Measurements from ENCODE around the gene APBB2.

Gene APBB2

GRCh38 chr4:41132055-41132683 is 82.2 kb downstream of the APBB2 start:
- no peak for DNase-seq

GRCh38 chr4:41129936-41130440 is 84.4 kb downstream of the APBB2 start:
- DNase-seq = no peak

GRCh38 chr4:41129128-41129754 is 85.1 kb downstream of the APBB2 start:
- no peak for DNase-seq

GRCh38 chr4:41125558-41126311 is 88.6 kb downstream of the APBB2 start:
- DNase-seq = no peak

GRCh38 chr4:41124916-41125548 is 89.3 kb downstream of the APBB2 start:
- no peak for DNase-seq

GRCh38 chr4:41122775-41123174 is 91.6 kb downstream of the APBB2 start:
- no peak for DNase-seq

GRCh38 chr4:41122309-41122708 is 92.0 kb downstream of the APBB2 start:
- DNase-seq = no peak

GRCh38 chr4:41121906-41122305 is 92.4 kb downstream of the APBB2 start:
- DNase-seq = no peak

GRCh38 chr4:41120297-41121217 is 93.8 kb downstream of the APBB2 start:
- no peak for DNase-seq

- DNase-seq = no peak
These were observed 94.5 kb downstream of the APBB2 start for GRCh38 chr4:41119867-41120295.

GRCh38 chr4:41111791-41112190 is 102.6 kb downstream of the APBB2 start:
- DNase-seq = no peak

- DNase-seq = no peak
These were observed 104.3 kb downstream of the APBB2 start for GRCh38 chr4:41110050-41110449.

- DNase-seq = no peak
These were observed 105.9 kb downstream of the APBB2 start for GRCh38 chr4:41108481-41108880.

- DNase-seq = no peak
These were observed 107.5 kb downstream of the APBB2 start for GRCh38 chr4:41106694-41107419.

- no peak for DNase-seq
These were observed 108.3 kb downstream of the APBB2 start for GRCh38 chr4:41106081-41106480.

GRCh38 chr4:41104155-41104554 is 110.2 kb downstream of the APBB2 start:
- no peak for DNase-seq

- no peak for DNase-seq
These were observed 110.7 kb downstream of the APBB2 start for GRCh38 chr4:41103657-41104056.

GRCh38 chr4:41102414-41103092 is 111.8 kb downstream of the APBB2 start:
- no peak for DNase-seq

GRCh38 chr4:41098093-41099048 is 116.0 kb downstream of the APBB2 start:
- DNase-seq = no peak

GRCh38 chr4:41095973-41096372 is 118.4 kb downstream of the APBB2 start:
- DNase-seq = no peak
